GM12865 (cell line): ENCODE measurements around the gene DGCR8.

Experiments used
- DNase-seq: peaks from one replicate; pipeline ENCODE4 v3.0.0; 2010; ENCODE audit warnings: low read depth
- H3K4me3 ChIP-seq: 2 replicates; pipeline ENCODE4 v1.5.1; 2011; ENCODE audit warnings: mild to moderate bottlenecking, low read depth, low read length, control low read depth
- TF ChIP-seq, protein P1 (sequence below): IDR thresholded peaks from 2 replicates; pipeline ENCODE4 v1.5.1; 2011; ENCODE audit warnings: low read length, control low read depth, low read depth, inconsistent platforms; ENCODE audit not compliant: insufficient read depth; ENCODE audit errors: missing control alignments

DGCR8 gene

DNA sequence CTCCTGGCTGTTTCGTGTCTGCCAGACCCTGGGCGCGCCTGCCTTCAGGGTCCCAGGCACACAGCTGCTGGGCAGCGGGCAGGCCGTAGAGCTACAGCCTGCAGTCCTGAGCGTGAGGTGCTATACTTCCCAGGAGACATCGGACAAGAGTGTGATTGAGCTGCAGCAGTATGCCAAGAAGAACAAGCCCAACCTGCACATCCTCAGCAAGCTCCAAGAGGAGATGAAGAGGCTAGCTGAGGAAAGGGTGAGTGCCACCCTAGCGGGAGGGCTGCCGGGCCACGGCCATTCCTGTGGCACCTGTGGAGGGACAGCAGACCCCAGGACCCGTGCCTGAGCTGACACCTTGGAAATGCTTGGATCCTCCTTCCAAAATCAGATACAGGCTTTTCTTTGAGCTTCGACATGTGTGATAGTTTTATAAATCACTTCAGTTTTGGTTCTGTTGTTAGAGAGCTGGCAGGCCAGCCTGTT, 28.8 kb downstream of the DGCR8 start:
- H3K4me3 ChIP-seq: no peak overlapping the region
- TF ChIP-seq, protein P1, sequence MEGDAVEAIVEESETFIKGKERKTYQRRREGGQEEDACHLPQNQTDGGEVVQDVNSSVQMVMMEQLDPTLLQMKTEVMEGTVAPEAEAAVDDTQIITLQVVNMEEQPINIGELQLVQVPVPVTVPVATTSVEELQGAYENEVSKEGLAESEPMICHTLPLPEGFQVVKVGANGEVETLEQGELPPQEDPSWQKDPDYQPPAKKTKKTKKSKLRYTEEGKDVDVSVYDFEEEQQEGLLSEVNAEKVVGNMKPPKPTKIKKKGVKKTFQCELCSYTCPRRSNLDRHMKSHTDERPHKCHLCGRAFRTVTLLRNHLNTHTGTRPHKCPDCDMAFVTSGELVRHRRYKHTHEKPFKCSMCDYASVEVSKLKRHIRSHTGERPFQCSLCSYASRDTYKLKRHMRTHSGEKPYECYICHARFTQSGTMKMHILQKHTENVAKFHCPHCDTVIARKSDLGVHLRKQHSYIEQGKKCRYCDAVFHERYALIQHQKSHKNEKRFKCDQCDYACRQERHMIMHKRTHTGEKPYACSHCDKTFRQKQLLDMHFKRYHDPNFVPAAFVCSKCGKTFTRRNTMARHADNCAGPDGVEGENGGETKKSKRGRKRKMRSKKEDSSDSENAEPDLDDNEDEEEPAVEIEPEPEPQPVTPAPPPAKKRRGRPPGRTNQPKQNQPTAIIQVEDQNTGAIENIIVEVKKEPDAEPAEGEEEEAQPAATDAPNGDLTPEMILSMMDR: no peak

DNA sequence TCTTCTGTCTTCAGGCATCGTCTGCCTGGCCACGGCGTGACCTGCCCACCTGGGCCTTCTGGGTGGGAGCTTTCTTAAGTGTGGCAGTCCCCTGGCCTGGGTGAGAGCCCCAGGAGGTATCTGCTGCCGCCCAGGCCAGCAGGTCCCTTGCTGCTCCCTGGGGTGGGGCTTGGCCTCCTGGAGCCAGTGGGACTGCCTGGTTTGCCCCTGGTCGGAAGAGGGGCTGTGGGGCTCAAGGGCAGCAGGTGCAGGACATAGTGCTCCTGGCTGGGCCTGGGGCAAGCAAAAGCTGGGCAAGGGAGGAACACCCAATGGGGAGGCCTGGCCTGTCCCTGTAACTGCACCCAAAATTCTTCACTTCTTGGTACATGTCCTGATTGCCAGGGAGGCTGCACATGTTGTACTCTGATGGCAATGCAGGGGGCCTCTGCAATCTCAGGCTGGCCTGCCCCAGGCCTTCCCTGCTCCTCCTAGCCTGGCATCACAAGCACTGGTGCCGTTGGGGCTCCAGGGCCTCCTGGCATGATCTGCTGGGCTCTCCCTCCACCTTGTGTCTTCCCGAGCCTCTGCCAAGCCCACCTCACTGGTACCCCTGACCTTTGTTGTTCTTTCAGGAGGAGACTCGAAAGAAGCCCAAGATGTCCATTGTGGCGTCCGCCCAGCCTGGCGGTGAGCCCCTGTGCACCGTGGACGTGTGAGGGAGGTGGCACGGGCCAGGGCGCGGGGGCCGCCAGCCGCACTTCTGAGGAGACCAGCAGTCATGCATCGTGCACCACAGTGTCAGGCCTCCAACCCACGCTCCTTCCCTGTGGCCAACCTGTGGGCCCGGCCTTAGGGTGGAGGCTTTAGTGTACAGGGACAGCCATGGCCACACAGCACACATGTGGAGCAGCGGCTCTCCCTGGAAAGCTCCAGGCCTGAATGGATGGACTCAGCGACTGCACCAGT, 29.6 kb downstream of the DGCR8 start:
- no peak overlapping the region for H3K4me3 ChIP-seq
- no peak for DNase-seq
- TF ChIP-seq, protein P1: no peak

More for the DNA sequence above, 28.8 kb downstream of the DGCR8 start:
- DNase-seq: no peak

DNA sequence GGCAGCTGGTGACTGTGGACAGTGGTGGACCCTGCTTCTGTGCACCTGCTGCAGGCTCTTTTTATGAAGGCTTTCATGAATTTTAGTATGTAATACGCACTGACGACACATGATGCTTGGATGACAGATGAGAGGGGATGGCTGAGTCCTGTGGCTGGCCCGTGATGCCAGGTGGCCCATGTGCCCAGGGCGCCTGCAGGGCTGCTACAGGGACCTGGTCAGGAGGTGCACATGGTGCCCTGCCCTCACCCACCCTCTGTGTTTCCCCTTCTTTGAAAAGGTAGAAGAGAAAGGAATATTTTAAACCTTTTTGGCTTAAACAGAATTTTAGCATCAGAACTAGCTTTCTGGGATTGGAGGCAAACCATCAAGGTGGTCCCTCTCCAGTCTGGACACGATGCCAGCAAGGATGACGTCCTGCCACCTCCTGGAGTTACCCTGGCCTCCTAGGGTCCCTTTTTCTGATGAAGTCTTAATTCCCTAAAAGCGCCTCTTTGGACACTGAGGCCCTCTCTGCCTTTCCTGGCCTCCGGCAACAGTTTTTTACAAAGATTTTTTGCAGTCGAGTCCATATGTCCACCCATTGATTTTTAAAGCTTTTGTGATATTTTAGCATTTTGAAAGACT, 30.4 kb downstream of the DGCR8 start:
- DNase-seq: no peak
- TF ChIP-seq, protein P1: no peak
- no peak overlapping the region for H3K4me3 ChIP-seq

DNA sequence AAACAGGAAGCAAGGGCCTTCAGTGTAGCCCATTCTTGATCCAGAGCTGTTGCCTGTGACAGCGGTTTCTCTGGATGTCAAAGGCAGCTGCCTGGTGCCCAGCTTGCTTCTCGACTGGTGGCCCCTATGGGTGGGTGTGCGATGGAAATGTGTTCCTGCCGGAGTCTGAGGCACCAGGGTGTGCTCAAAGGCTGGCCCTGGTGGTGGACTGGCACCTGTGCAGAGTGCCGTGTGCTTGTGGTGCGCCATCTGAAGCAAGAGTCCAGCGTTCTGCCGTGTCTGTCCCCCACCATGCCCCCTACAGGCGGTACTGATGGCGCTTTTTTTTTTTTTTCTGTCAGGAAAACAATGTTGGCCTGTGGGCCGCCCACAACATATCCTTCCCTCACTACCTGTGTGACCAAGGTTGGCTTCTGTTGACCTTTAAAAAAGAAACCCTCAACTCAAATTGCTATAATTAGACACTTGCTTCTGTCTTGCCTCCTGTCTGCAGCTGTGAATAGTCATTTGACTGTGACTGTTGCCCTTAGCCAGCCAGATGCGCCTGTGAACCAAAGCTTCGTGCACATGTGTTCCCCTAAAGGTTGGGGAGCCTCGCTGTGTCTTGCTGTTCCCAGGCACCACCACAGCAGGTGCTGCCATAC, 31.1 kb downstream of the DGCR8 start:
- TF ChIP-seq, protein P1: peak; percentile 45
- peak; percentile 62 for DNase-seq
- H3K4me3 ChIP-seq: no peak overlapping the region

DNA sequence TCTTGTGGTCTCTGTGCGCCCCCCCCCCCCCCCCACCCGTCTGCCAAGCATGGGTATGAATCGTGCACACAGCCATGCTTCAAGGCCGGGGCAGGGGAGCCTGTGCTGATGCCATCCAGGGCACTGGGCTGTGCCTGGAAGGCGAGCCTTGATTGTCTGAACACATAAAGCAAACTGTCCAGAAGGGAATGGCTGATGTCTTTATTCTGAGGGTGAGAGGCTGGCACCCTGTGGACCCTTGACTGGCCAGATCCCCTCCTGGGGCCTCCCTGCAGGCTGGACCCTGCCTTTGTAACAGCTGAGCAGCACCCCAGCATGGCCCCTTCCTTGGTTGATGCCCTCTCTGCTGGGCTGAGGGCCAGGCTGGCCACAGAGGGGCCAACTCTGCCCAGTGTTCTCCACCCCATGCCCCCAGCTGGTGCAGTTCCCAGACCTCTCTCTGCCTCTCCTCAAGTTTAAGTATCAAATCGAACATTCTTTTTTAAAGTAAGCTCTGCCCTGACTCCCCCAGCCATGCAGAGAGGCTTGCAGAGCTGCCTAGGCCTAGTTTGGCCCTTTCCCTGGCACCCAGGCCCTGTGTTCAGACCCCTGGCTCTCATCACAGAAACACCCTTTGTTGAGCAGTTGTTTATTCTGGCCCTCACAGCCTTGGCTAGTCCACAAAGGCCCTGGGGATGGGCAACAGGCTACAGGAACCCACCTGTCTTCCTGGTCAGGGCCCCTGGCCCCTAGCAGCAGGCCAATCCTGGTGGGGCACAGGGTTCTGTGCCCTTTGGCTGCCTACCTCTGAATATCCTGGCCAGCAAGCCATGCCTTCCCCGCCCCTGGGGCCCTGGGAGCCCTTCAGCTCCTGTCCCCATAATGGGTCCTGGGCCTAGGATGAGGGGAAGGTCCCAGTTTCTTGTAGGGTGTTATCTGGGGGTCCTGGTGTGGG, 31.9 kb downstream of the DGCR8 start:
- no peak for DNase-seq
- TF ChIP-seq, protein P1: no peak
- no peak overlapping the region for H3K4me3 ChIP-seq

DNA sequence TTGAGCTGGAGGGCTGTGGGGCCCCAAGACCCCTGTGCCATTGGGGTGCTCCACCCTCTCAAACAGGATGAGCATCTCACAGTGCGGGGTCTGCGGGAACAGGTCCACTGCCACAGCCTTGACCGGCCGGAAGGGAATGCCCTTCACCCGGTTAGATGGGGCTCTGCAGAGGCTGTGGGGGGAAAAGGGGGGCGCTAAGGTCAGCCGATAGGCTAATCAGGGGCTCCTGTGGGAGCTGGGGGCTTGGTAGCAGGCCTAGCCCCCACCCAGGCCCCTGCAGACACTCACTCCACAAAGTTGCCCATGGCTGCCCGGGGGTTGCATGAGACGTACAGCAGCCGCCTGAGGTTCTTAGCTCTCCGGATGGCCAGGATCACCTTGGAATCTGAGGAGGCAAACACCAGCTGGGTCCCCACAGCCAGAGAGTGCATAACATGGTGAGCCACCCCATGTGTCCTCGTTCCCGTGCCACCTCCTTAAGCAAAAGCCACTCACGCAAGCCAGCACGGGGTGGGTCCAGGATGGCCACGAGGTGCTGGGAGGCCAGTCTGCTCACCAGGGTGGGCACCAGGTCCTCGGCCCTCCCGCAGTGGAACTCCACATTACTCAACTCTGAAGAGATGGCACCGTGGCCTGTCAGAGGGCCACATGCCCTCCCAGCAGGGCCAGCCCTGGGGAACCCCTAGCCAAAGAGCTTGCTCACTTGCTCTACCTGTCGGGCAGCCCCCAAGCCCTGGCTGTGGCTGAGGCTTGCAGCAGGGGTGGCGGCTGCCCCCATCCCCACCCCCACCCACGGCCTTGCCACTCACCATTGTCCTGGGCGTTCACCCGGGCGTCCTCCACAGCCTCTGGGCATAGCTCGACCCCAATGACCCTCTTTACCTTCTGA, 32.8 kb downstream of the DGCR8 start:
- TF ChIP-seq, protein P1: no peak

More for the DNA sequence above, 32.8 kb downstream of the DGCR8 start:
- no peak for DNase-seq
- H3K4me3 ChIP-seq: no peak overlapping the region
